Dedifferentiated amniotic fluid mesenchymal stem cell (primary cell): ENCODE data around the gene PTCSC3.
"Not testable (repeated sequence)": the region's sequence is repeated elsewhere in the genome, so short reads cannot be mapped to it uniquely, and the experiment has no call there.

ENCODE experiments used
- DNase-seq: peaks from one replicate; pipeline ENCODE4 v3.0.0-alpha.2; 2016; ENCODE audit errors: extremely low spot score

PTCSC3 gene

DNA sequence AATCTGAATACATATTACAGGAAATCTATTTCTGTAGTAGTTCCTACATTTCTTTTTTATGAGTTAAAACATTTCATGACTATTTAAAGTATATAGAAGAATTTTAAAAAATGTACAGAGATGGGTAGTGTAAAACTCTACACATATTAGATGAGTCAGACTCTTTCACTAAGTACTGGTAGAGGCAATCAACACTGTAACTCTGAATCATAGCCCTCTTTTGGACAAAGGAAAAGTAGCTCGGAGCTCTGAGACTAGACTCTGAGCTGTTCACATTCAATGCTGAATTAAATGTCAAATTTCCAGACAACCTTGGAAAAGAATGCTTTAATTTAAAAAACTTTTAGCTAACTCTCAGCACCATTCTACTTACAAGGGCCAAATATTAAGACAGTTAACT is 3.4 kb downstream of the PTCSC3 start:
- DNase-seq = no peak

GRCh38 chr14:36171607-36172006 is 4.9 kb downstream of the PTCSC3 start:
- no peak for DNase-seq

DNA sequence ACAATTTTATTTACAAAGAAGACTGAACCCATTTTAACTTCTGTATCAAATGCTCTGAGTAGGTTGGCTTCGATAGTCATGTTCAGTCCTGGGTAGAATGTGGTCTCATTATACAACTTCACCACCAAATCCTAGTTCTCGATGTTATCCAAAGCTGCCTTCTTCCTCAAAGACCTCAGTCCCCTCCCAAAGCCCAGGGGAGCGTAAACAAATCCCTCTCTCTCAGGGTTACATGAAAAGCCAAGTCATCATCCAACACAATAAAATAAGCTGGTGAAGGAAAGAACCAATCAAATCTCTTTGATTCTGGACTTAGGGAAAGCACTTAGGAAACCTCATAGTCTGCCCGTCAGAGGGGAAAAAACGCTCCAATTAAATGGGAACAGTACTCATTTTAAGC is 9.1 kb downstream of the PTCSC3 start:
- no peak for DNase-seq

- DNase-seq = no peak
These were observed 13.1 kb downstream of the PTCSC3 start for GRCh38 chr14:36163451-36163850.

GRCh38 chr14:36162267-36162666 is 14.3 kb downstream of the PTCSC3 start:
- DNase-seq = no peak

GRCh38 chr14:36161776-36162175 is 14.7 kb downstream of the PTCSC3 start:
- no peak for DNase-seq

- DNase-seq = no peak
These were observed 25.2 kb downstream of the PTCSC3 start for GRCh38 chr14:36151335-36151734.

DNA sequence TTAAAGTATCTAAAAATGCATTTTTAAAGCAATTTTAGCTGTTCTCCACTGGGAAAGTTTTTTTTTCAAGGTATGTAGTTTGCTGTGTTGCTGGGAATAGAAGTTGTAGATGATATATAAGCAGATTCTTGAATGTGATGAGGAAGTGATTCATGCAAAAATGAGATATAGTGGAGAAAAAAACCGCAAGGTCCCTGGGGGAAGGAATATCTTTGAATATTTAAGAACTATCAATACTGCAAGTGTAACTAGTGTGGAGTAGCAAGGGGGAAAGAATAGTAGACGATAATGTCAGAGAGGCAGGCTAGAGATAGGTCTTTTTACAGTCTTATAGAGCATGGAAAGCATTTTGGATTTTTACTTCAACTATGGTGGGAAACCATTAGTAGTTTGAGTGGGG is 42.5 kb downstream of the PTCSC3 start:
- DNase-seq = no peak

DNA sequence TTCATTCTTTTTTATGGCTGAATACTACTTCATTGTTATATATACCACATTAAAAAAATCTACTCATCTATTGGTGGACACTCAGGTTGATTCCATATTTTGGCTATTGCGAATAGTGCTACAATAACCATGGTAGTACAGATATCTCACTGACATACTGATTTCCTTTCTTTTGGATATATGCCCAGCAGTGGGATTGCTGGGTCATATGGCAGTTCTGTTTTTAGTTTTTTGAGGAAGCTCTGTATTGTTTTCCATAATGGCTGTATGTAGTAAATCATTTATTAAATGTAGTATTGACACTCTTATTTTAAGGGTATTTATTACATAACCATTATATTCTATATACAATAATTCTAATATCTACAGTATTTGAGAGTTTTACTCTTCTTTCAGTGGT is 43.7 kb downstream of the PTCSC3 start:
- no peak for DNase-seq

GRCh38 chr14:36130186-36130585 is 46.3 kb downstream of the PTCSC3 start:
- DNase-seq = no peak

GRCh38 chr14:36129181-36129580 is 47.3 kb downstream of the PTCSC3 start:
- DNase-seq = no peak

GRCh38 chr14:36113341-36113740 is 63.2 kb downstream of the PTCSC3 start:
- DNase-seq = no peak

DNA sequence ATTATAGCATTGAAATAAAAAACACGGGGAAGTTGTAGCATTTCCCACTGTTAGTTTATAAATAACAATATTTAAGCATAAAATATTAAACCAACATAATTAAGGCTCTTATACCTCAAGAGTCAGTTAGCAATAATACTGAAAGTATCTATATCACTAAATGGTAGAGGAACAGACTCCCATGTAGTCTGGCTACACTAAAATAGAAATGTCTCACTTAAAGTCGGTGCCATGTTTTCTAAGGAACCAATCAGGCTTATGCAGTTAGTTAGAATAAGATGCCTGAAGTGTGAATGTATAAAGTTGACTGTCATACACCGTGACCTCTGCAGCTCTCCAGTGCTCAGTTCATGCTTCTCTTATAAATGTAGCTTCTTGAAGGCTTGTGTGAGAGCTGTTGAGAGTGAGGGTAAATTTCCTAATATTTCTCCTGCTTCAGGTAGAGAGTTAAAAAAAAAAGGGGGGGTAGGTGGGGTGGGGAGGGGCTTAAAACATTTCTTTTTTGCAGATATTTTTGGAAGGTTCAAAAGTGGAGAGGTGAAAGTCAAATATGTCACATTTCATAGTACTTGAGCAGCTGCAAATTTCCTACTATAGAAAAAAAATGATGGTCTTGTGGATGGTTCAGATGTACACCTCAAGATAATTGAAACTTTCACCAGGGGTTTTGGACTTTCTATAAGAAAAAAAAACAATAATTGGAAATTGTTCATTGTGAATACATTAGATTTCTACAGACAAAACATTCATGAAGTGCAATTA is 64.5 kb downstream of the PTCSC3 start:
- no peak for DNase-seq

DNA sequence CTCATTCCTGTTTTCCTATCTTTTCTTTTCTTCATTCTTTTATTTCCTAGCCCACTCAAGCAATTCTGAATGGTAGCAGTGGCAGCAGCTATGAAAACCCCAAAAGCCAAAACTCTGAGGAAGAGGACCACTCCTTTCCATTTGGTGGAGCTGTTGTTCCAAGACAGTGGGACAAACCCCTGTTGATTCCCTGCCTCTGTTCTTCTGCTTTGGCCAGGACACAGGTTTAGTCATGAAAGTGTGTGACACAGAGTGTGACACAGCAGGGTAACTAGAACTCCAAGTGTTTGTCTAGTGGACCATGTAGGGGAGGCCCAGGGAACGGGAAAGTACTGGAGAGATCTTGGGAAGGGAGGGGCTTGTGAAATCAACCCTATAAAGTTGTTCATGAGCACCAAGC is 71.1 kb downstream of the PTCSC3 start:
- no peak for DNase-seq

GRCh38 chr14:36104258-36104657 is 72.3 kb downstream of the PTCSC3 start:
- DNase-seq = not testable (repeated sequence)

DNA sequence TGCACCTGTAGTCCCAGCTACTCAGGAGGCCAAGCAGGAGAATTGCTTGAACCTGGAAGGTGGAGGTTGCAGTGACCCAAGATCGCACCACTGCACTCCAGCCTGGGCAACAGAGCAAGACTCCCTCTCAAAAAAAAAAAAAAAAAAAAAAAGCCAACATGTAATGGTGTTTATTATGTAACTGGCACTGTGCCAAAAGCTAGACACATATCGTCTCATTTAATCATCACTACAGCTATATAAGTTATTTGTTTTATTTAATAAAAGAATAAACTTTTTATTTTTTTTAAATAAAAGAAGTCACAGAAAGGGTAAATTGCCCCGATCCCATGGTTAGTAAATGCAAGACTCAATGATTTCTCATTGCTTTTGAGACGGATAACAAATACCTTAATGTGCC is 76.9 kb downstream of the PTCSC3 start:
- no peak for DNase-seq

DNA sequence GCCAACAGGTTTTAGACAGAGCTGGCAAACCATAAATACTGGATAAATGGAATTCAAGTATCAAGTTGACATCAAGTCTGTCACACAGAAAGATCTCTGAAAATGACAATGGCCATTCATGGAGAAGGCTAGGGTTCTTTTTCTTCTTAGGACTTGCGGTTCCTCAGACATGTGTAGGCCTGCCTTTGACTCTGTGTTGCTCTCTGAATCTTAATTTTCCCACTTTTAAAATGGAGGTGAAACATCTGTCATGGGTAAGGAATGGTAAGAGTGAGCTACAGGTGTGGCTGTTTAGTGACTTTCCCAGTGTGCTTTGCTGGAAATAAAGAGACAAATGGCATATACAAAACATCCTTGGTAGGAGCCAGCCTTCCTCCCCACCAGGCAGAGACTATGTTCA is 79.2 kb downstream of the PTCSC3 start:
- no peak for DNase-seq

DNA sequence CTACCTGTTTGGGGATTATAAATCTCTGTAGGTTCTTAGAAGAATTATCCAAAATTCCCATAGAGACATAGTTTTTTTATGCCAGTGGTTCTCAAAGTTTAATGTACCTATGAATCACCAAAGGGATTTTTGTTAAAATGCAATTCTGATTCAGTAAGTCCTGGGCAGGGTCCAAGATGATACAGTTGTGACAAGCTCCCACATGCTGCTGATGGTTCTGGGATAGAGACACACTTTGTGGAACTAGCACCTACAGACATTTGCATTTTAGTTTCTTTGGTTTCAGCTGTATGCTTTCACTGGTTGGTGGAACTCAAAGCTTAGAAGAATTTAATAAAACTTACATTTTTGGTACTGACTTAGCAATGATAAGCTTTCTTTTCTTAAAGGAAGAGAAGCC is 80.4 kb downstream of the PTCSC3 start:
- no peak for DNase-seq

- DNase-seq = no peak
These were observed 81.6 kb downstream of the PTCSC3 start for GRCh38 chr14:36094963-36095362.

DNA sequence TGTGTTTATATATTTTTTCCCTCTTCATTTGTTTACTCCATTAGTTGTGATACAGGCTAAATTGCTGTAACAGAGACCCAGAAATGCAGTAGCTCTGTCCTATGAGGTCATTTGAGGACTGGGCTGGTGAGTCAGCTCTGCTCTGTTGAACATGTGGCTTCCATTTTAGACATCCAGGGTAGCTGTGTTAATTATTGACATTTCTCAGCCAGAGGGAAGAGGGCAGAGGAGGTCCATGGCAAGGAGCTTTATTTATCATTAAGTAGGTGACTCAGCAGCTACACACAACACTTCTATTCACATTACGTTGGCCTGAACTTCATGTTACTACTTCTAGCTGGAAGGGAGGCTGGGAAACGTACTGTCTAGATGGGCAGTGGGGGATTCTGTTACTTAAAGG is 85.4 kb downstream of the PTCSC3 start:
- DNase-seq = peak; percentile 52

- DNase-seq = no peak
These were observed 89.1 kb downstream of the PTCSC3 start for GRCh38 chr14:36087411-36087810.

GRCh38 chr14:36086629-36087395 is 89.7 kb downstream of the PTCSC3 start:
- no peak for DNase-seq

DNA sequence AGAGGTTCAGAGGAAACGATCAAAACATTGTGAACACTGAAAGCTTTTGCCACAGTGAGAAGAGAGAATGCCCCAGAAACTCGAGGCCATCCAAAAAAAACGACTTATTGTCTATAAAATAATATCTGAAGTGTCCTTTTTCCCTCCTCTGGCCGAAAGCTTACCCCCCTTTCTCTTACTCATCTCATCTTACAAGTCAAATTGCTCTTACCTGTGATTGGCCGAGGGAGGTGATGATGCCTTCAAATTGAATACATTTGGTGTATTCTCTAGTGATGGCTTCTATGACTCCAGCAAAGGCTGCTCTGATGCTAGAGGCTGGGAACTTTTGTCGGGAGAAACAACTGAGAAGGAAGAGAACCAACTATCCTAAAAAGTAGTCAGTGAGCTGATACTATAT is 90.7 kb downstream of the PTCSC3 start:
- DNase-seq = no peak
